DOHH2 (cell line): ENCODE data around the gene GPX7.

Experiments
- H3F3A ChIP-seq: fragments of 200-600 bp; sonication (generic), shearing (Covaris generic); 2 replicates; pipeline ENCODE4 v1.6.0; 2016; ENCODE audit warnings: antibody characterized with exemption, mild to moderate bottlenecking; ENCODE audit not compliant: control insufficient read depth, insufficient read depth
- H3K27ac ChIP-seq: fragments of 200-600 bp; sonication (generic); 2 replicates; pipeline ENCODE4 v1.5.1; 2014; ENCODE audit warnings: low read depth, mild to moderate bottlenecking, low read length, moderate library complexity
- H3K27me3 ChIP-seq: fragments of 200-600 bp; sonication (generic); 2 replicates; pipeline ENCODE4 v1.6.1; 2014; ENCODE audit warnings: mild to moderate bottlenecking, low read length, mixed read lengths; ENCODE audit not compliant: control insufficient read depth
- H3K36me3 ChIP-seq: fragments of 200-600 bp; sonication (generic); 2 replicates; pipeline ENCODE4 v1.6.1; 2014; ENCODE audit warnings: mild to moderate bottlenecking, low read length, moderate library complexity, mixed read lengths; ENCODE audit not compliant: control insufficient read depth
- H3K4me1 ChIP-seq: fragments of 200-600 bp; sonication (generic); 2 replicates; pipeline ENCODE4 v1.6.1; 2014; ENCODE audit warnings: mild to moderate bottlenecking, low read length, mixed read lengths; ENCODE audit not compliant: control insufficient read depth
- H3K4me2 ChIP-seq: fragments of 200-600 bp; sonication (generic); 2 replicates; pipeline ENCODE4 v1.6.0; 2014; ENCODE audit warnings: mild to moderate bottlenecking, low read length, moderate library complexity
- H3K4me3 ChIP-seq: fragments of 200-600 bp; sonication (generic); 2 replicates; pipeline ENCODE4 v1.5.1; 2014; ENCODE audit warnings: mild to moderate bottlenecking, low read length, mixed read lengths
- H3K79me2 ChIP-seq: fragments of 200-600 bp; sonication (generic); 2 replicates; pipeline ENCODE4 v1.6.1; 2014; ENCODE audit warnings: mild to moderate bottlenecking, low read length, mixed read lengths; ENCODE audit not compliant: control insufficient read depth
- H3K9me2 ChIP-seq: fragments of 200-600 bp; sonication (generic); replicated peaks from 2 replicates; pipeline ENCODE4 v1.6.1; 2014; ENCODE audit warnings: mild to moderate bottlenecking, low read length, mixed read lengths; ENCODE audit not compliant: control insufficient read depth
- H3K9me3 ChIP-seq: fragments of 200-600 bp; sonication (generic); 2 replicates; pipeline ENCODE4 v1.6.1; 2014; ENCODE audit warnings: antibody characterized with exemption, low read length, mixed read lengths; ENCODE audit not compliant: control insufficient read depth, insufficient read depth
- H4K20me1 ChIP-seq: fragments of 200-600 bp; sonication (generic); 2 replicates; pipeline ENCODE4 v1.6.0; 2014; ENCODE audit warnings: low read depth, mild to moderate bottlenecking, antibody characterized with exemption, low read length, moderate library complexity; ENCODE audit not compliant: control insufficient read depth, insufficient read depth
- EZH2phosphoT487 ChIP-seq: fragments of 200-600 bp; sonication (generic); IDR thresholded peaks from 2 replicates; pipeline ENCODE4 v1.6.1; 2017; ENCODE audit warnings: borderline replicate concordance, mild to moderate bottlenecking, antibody characterized with exemption, low read length, moderate library complexity, mixed read lengths
- TF ChIP-seq, protein P1 (sequence below): fragments of 200-600 bp; sonication (generic); IDR thresholded peaks from one replicate; pipeline ENCODE4 v1.5.1; 2014; ENCODE audit warnings: antibody characterized with exemption, mild to moderate bottlenecking, low read depth, low read length; ENCODE audit not compliant: poor library complexity, severe bottlenecking

Gene GPX7

DNA sequence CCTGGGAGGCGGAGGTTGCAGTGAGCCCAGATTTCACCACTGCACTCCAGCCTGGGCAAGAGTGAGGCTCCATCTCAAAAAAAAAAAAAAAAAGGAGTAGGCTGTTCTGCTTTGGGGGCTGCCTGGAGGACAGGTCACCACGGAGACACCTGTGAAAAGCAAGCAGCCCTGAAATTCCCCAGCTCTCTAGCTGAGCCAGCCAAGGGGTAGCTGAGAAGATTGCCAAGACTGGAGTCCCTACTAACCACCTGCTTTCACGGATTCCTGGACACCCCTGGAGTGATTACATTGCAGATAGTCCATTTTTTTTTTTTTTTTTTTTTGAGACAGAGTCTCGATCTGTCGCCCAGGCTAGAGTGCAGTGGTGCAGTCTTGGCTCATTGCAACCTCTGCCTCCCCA lies 12.5 kb downstream of the GPX7 start:
- no peak overlapping the region for H3K4me2 ChIP-seq

DNA sequence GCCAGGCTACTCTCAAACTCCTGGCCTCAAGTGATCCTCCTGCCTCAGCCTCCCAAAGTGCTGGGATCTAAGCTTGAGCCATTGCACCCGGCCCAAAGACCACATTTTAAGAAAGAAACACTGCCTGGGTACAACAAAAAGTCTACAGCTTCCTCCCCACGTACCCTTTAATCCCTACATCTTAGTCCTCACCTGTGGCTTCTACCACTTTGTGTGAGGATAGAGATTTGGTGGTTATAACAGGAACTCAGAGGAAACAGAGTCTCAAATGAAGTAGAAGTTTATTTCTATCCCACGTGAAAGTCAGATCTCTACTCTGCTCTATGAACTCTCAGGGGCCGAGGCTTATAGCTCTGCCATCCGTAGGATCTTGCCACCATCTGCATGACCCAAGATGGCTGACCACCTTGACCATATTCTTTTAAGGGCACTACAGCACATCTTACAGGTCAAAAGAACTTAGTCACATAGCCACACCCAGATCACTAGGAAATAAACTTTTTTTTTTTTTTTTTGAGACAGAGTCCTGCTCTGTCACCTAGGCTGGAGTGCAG lies 13.4 kb downstream of the GPX7 start:
- Histone ChIP-seq H3F3A (no peaks in the 10 kb centered on the region), H3K27ac (no peak overlapping the region)

More for the DNA sequence above, 12.5 kb downstream of the GPX7 start:
- no peaks in the 10 kb centered on the region for H3F3A ChIP-seq
- no peaks in the 10 kb centered on the region for H3K36me3 ChIP-seq
- H3K79me2 ChIP-seq, result no peaks in the 10 kb centered on the region
- no peak overlapping the region for H3K4me3 ChIP-seq
- no peaks in the 10 kb centered on the region for H4K20me1 ChIP-seq
- no peaks in the 10 kb centered on the region for H3K9me2 ChIP-seq
- H3K27ac ChIP-seq, result no peak overlapping the region
- no peaks in the 10 kb centered on the region for H3K4me1 ChIP-seq
- no peaks in the 10 kb centered on the region for H3K9me3 ChIP-seq
- H3K27me3 ChIP-seq, result no peaks in the 10 kb centered on the region
- no peak for TF ChIP-seq EZH2phosphoT487
- TF ChIP-seq, protein P1, sequence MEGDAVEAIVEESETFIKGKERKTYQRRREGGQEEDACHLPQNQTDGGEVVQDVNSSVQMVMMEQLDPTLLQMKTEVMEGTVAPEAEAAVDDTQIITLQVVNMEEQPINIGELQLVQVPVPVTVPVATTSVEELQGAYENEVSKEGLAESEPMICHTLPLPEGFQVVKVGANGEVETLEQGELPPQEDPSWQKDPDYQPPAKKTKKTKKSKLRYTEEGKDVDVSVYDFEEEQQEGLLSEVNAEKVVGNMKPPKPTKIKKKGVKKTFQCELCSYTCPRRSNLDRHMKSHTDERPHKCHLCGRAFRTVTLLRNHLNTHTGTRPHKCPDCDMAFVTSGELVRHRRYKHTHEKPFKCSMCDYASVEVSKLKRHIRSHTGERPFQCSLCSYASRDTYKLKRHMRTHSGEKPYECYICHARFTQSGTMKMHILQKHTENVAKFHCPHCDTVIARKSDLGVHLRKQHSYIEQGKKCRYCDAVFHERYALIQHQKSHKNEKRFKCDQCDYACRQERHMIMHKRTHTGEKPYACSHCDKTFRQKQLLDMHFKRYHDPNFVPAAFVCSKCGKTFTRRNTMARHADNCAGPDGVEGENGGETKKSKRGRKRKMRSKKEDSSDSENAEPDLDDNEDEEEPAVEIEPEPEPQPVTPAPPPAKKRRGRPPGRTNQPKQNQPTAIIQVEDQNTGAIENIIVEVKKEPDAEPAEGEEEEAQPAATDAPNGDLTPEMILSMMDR, result no peak

DNA sequence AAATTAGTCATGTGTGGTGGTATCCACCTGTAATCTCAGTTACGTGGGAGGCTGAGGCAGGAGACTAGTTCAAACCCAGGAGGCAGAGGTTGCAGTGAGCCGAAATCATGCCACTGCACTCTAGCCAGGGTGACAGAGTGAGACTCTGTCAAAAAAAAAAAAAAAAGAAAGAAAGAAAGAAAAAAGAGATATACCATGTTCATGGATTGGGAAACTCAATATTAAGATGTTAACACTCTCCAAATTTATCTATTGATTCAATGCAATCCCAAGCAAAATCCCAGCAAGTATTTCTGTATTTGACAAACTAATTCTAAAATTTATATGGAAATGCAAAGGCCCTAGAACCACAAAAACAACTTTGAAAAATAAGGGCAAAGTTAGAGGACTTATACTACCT lies 19.8 kb downstream of the GPX7 start:
- Histone ChIP-seq H3K27me3 (no peaks in the 10 kb centered on the region), H3K79me2 (no peaks in the 10 kb centered on the region), H4K20me1 (no peaks in the 10 kb centered on the region), H3K4me2 (no peak overlapping the region), H3K4me3 (no peak overlapping the region), H3K9me3 (no peaks in the 10 kb centered on the region; the same call in 1 of the 2 replicates), H3K36me3 (no peaks in the 10 kb centered on the region), H3K4me1 (no peaks in the 10 kb centered on the region), H3K27ac (no peak overlapping the region), H3F3A (no peaks in the 10 kb centered on the region), H3K9me2 (no peaks in the 10 kb centered on the region)
- TF ChIP-seq, protein P1, result no peak
- no peak for TF ChIP-seq EZH2phosphoT487

More for the DNA sequence above, 13.4 kb downstream of the GPX7 start:
- H3K36me3 ChIP-seq, result no peaks in the 10 kb centered on the region
- no peaks in the 10 kb centered on the region for H3K4me1 ChIP-seq
- no peak overlapping the region for H3K4me3 ChIP-seq
- H3K79me2 ChIP-seq, result no peaks in the 10 kb centered on the region
- H3K9me3 ChIP-seq, result no peaks in the 10 kb centered on the region
- no peaks in the 10 kb centered on the region for H3K27me3 ChIP-seq
- no peaks in the 10 kb centered on the region for H3K9me2 ChIP-seq
- TF ChIP-seq, protein P1, result no peak
- no peak for TF ChIP-seq EZH2phosphoT487
- no peaks in the 10 kb centered on the region for H4K20me1 ChIP-seq
- H3K4me2 ChIP-seq, result no peak overlapping the region

DNA sequence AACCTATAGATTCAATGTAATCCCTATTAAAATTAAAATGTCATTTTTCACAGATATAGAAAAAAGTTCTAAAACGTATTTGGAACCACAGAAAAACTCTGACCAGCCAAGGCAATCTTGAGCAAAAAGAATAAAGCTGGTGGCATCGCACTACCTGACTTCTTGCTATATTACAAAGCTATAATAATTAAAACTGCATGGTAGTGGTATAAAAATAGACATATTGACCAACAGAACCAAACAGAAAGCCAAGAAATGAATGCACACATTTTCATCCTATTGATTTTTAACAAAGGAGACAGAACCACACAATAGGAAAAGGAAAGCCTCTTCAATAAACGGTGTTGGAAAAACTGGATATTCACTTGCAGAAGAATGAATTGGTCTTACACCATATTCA lies 21.6 kb downstream of the GPX7 start:
- no peaks in the 10 kb centered on the region for H4K20me1 ChIP-seq
- no peaks in the 10 kb centered on the region; the same call in 1 of the 2 replicates for H3K9me3 ChIP-seq
- no peak for TF ChIP-seq EZH2phosphoT487
- TF ChIP-seq, protein P1, result no peak
- H3K27me3 ChIP-seq, result no peaks in the 10 kb centered on the region
- H3K9me2 ChIP-seq, result no peaks in the 10 kb centered on the region
- H3K4me3 ChIP-seq, result no peak overlapping the region
- H3K36me3 ChIP-seq, result no peaks in the 10 kb centered on the region
- H3F3A ChIP-seq, result no peaks in the 10 kb centered on the region
- H3K79me2 ChIP-seq, result no peaks in the 10 kb centered on the region
- no peak overlapping the region for H3K27ac ChIP-seq
- no peak overlapping the region for H3K4me2 ChIP-seq
- no peaks in the 10 kb centered on the region for H3K4me1 ChIP-seq
